Thoracic aorta (tissue), 2 donors: Measurements from ENCODE around the gene UNC13A. TPM values are rescaled to one million over a fixed set of nuclear protein-coding genes. Genes with fewer than 3 reads are reported as not detected.
A peak's percentile ranks its signal among the peaks of the same experiment; 100 is the strongest.

Source experiments
- ATAC-seq: fragments of 150-250 bp; one replicate; pipeline ENCODE4 v1.8.0; 2017; ENCODE audit warnings: low read depth; ENCODE audit not compliant: insufficient number of reproducible peaks, low FRiP score
- DNase-seq: peaks from one replicate; pipeline ENCODE4 v3.0.0-alpha.2; 2020; ENCODE audit warnings: low spot score
- H3K27ac ChIP-seq, 2 donors: fragments of 200-600 bp; sonication (generic); 1 replicate in 1 of 2; 2 replicates in 1 of 2; pipeline ENCODE4 v1.5.1; 2016; ENCODE audit warnings: mild to moderate bottlenecking in 2 of 2, moderate library complexity in 2 of 2
- H3K27me3 ChIP-seq: fragments of 200-600 bp; sonication (generic); replicated peaks from 2 replicates; pipeline ENCODE4 v1.6.0; 2016; ENCODE audit warnings: mild to moderate bottlenecking; ENCODE audit not compliant: insufficient read depth
- H3K36me3 ChIP-seq: fragments of 200-600 bp; sonication (generic); one replicate; pipeline ENCODE4 v1.5.1; 2016
- H3K4me1 ChIP-seq, 2 donors: fragments of 200-600 bp; sonication (generic); 1 replicate in 1 of 2; 2 replicates in 1 of 2; pipeline versions ENCODE4 v1.5.1 to v1.6.0; 2016; ENCODE audit warnings: low read depth in 2 of 2, mild to moderate bottlenecking in 1 of 2; ENCODE audit not compliant: control insufficient read depth in 1 of 2
- H3K4me3 ChIP-seq: fragments of 200-600 bp; sonication (generic); 2 replicates; pipeline ENCODE4 v1.5.1; 2016; ENCODE audit warnings: mild to moderate bottlenecking
- H3K9me3 ChIP-seq: fragments of 200-600 bp; sonication (generic); 2 replicates; pipeline ENCODE4 v1.5.1; 2016
- CTCF ChIP-seq: fragments of 200-600 bp; sonication (generic); IDR thresholded peaks from one replicate; pipeline ENCODE4 v1.5.1; 2019; ENCODE audit warnings: antibody characterized with exemption
- total RNA-seq, 2 donors: library from RNA; depleted of rRNA; stranded (reverse); fragments of >200 nt; gene quantifications; one replicate each; pipeline versions ENCODE4 v1.1.0 to v1.2.3, GENCODE V29; 2016

The UNC13A gene
- total RNA-seq, 2 donors from 2014 or later = 2.1 to 7.7 TPM

GRCh38 chr19:17665058-17665457 lies 23.1 kb downstream of the UNC13A start:
- H3K4me1 ChIP-seq = peaks cover 0 to 3% of the 10 kb centered on the region in 2 donors
- no peaks in the 10 kb centered on the region for H3K27me3 ChIP-seq
- H3K27ac ChIP-seq = no peak overlapping the region
- no peak for TF ChIP-seq CTCF
- H3K9me3 ChIP-seq = peaks cover 5% of the 10 kb centered on the region
- H3K36me3 ChIP-seq = no peaks in the 10 kb centered on the region
- DNase-seq (no peak), ATAC-seq (no peak)
- no peak overlapping the region for H3K4me3 ChIP-seq

- ATAC-seq (no peak), DNase-seq (no peak)
- Histone ChIP-seq H3K27me3 (no peaks in the 10 kb centered on the region), H3K9me3 (no peaks in the 10 kb centered on the region), H3K27ac (peak overlapping the region; percentile 91 to 94), H3K4me1 (peaks cover 7 to 20% of the 10 kb centered on the region in 2 donors), H3K4me3 (no peak overlapping the region), H3K36me3 (no peaks in the 10 kb centered on the region)
- TF ChIP-seq CTCF = no peak
Observed at GRCh38 chr19:17659996-17660395, 28.2 kb downstream of the UNC13A start.

GRCh38 chr19:17658666-17659065 lies 29.5 kb downstream of the UNC13A start:
- H3K27me3 ChIP-seq = no peaks in the 10 kb centered on the region

GRCh38 chr19:17658240-17658639 lies 29.9 kb downstream of the UNC13A start:
- Histone ChIP-seq H3K4me3 (peak overlapping the region; percentile 41), H3K36me3 (no peaks in the 10 kb centered on the region), H3K4me1 (peaks cover 7 to 20% of the 10 kb centered on the region in 2 donors), H3K27ac (peak overlapping the region; percentile 53 to 94), H3K27me3 (no peaks in the 10 kb centered on the region), H3K9me3 (no peaks in the 10 kb centered on the region)
- DNase-seq (no peak), ATAC-seq (peak; percentile 3)
- no peak for TF ChIP-seq CTCF

More at GRCh38 chr19:17658666-17659065, 29.5 kb downstream of the UNC13A start:
- Histone ChIP-seq H3K4me1 (peaks cover 7 to 20% of the 10 kb centered on the region in 2 donors), H3K9me3 (no peaks in the 10 kb centered on the region), H3K27ac (peak overlapping the region; percentile 91 to 94), H3K4me3 (peak overlapping the region; percentile 41), H3K36me3 (no peaks in the 10 kb centered on the region)
- no peak for TF ChIP-seq CTCF
- peak; percentile 33 for ATAC-seq
- DNase-seq = no peak

GRCh38 chr19:17656970-17657369 lies 31.2 kb downstream of the UNC13A start:
- DNase-seq = no peak
- H3K4me1 ChIP-seq = peaks cover 7 to 20% of the 10 kb centered on the region in 2 donors
- no peaks in the 10 kb centered on the region for H3K27me3 ChIP-seq
- no peak overlapping the region for H3K4me3 ChIP-seq
- H3K27ac ChIP-seq = no peak overlapping the region
- ATAC-seq = no peak
- H3K36me3 ChIP-seq = no peaks in the 10 kb centered on the region
- no peak for TF ChIP-seq CTCF
- no peaks in the 10 kb centered on the region for H3K9me3 ChIP-seq
